NCI-H2107 treated with DMSO at 0.1 percent for 48 hours (cell line): ENCODE results near the gene CDKN3.
"Not testable (repeated sequence)": the region's sequence is repeated elsewhere in the genome, so short reads cannot be mapped to it uniquely, and the experiment has no call there.

Source experiments
- DNase-seq: peaks from one replicate; lab custom pipeline; 2025; ENCODE audit not compliant: unreplicated experiment; lab: John Stamatoyannopoulos, UW

Gene CDKN3

GRCh38 chr14:54423991-54424390, 27.2 kb downstream of the CDKN3 start:
- DNase-seq = no peak

DNA sequence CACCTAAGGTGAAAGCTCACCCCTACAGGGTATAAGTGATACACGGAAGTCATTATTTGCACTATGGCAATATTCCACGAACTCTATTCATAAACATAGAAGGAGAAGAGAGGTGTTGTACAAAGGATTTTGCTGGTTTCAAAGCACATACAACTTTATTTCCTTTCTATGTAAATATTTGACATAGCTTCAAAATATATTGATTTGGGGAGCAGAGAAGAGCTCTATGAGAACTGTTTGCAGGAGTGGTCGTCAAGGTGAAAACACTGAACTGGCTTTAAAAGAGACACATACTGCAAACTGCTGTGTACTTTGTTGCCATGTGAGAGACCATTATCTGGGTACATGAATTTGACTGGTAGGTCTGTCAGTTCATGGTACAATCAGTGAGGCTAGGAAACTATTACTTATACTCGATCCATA, 27.7 kb downstream of the CDKN3 start:
- DNase-seq = no peak

- no peak for DNase-seq
Measured at GRCh38 chr14:54425068-54425467, 28.3 kb downstream of the CDKN3 start.

DNA sequence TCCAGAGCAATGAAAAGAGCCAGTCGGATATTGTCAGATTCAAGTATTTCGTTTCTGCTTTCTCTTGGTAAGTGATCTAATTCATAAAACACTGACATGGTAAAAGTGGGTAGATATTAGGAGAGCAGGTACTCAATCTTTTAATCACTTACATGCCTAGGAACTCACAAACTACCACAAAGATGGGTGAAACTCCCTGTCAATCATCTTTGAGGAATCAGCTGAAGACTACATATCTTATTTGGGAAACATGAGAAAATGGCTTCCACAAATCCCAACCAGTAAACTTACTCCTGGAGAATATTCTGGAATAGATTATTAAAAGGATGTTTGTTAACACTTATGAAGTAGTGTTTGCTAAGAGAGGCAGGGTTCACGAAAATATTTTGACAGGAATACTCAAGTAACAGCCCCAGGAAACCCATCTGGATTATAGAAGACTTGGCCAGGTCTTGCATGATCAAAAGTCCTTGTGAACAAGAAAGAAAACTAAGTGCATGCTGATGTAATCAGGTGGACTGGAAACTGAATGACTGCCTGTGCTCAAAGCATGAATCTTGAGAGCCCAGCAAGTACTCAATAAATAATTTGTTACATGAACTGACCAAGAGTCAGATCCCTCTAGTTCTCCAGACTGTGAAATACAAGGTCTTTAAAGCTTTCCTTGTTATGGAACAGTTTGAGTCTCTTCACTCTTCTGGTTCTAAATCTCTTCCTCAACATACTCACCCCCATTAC, 28.9 kb downstream of the CDKN3 start:
- no peak for DNase-seq

DNA sequence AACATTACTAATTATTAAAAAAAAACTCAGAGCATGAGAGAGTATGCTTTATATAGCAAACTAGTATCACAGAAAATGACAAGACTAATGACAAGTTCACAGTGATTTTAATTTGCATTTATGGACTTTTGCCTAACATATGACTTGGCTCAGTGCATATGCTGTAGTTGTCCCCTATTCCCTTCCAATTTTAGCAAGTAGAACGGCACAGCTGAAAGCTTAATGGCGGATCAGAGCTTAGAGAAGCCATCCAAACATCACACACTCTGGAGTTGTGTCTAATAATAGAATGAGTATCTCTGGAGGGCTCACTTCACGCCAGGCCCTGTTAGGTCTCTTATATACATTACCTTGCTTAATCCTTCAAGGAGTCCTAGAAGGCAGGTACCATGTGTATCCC, 31.1 kb downstream of the CDKN3 start:
- no peak for DNase-seq

- DNase-seq = no peak
Measured at GRCh38 chr14:54428527-54428926, 31.7 kb downstream of the CDKN3 start.

- no peak for DNase-seq
Measured at GRCh38 chr14:54435500-54435981, 38.7 kb downstream of the CDKN3 start.

GRCh38 chr14:54437954-54438353, 41.1 kb downstream of the CDKN3 start:
- DNase-seq = not testable (repeated sequence)

GRCh38 chr14:54438703-54439102, 41.9 kb downstream of the CDKN3 start:
- no peak for DNase-seq

- no peak for DNase-seq
Measured at GRCh38 chr14:54440037-54440436, 43.2 kb downstream of the CDKN3 start.

DNA sequence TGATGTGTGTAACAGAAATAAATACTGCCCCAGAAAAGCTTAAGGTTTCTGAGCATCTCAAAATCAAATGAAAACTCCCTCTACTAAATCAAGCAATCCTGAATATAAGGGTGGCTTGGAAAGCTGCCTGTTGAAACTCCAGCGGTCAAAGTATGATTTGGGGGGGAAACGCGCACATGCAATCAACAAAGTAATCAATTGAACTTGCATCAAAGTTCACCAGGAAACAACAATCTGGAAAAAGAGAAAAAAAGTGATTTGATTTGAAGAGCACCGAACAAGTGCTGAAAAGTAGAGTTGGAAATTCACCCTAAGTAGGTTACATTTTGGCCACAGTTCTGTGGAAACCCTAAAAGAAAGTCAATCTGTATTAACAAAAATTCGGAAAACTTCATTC, 43.7 kb downstream of the CDKN3 start:
- no peak for DNase-seq

- peak; percentile 88 for DNase-seq
Measured at GRCh38 chr14:54440873-54441868, 44.4 kb downstream of the CDKN3 start, which contains the start of gene CNIH1. Gene CNIH1 (minus strand): TSS chr14:54441374. CDS start chr14:54441327, 47 bp downstream.

- not testable (repeated sequence) for DNase-seq
Measured at GRCh38 chr14:54442961-54443360, 46.2 kb downstream of the CDKN3 start.

- no peak for DNase-seq
Measured at GRCh38 chr14:54443981-54444380, 47.2 kb downstream of the CDKN3 start.

DNA sequence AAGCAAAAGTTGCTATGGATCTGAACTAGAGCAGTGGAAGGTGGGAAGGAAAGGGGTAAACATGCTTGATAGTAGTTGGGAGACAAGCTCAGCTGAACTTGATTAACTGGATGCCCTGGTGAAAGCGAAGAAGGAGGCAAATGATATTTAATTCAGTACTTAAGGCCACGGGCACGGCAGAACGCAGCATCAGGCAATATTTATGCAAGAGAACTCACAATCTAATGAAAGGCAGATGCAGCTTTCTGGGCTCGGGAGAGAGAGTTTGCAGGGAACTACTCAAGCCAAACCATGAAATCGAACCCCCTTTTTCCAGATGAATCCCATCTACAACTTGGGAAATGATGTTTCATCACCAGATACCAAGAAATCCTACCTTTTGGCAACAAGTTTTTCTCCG, 47.9 kb downstream of the CDKN3 start:
- DNase-seq = no peak

DNA sequence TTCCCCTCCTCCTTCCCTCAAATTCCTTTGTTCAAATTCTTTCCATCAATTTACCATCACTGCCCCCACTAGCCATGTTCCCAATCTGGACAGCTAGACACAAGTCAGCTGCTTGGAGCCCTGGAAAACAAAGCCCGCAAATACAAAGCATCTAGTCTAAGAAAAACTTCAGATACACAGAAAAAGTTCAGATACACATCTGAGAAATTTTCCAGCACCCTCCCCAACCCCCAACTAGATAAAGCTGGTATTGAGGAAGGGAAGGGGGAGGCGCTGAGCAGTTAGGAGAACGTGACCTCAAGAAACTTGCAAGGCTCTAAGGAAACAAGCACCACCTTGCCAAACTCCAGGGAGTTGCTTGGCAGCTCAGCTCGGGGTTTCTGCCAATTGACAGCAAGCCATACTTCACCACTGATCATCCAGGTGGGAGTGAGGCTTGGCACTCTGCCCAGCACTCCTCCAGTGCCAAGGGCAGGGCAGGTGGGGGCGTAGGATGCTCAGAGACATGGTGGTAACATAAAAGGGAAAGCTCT, 49.4 kb downstream of the CDKN3 start:
- peak; percentile 62 for DNase-seq

GRCh38 chr14:54447231-54447692, 50.5 kb downstream of the CDKN3 start:
- DNase-seq = no peak

DNA sequence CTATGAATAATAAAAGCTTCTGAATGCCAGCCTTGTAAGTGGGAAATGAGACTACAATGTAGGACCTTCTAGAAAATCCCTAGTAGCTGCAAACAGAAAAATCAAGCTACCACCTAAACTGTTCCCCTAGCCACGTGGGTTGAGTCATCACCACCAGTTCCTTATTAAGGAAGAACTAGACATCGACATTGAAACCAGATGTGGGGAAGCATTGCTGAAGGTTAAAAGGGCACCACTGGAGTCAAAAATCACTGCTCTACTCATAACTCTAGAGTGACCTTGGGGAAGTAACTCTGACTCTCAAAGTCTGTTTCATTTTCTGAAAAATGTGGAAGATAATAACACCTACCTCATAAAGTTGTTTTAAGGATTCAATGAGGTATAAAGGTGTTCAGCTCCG, 53.7 kb downstream of the CDKN3 start:
- DNase-seq = no peak

- DNase-seq = no peak
Measured at GRCh38 chr14:54451121-54451601, 54.4 kb downstream of the CDKN3 start.

DNA sequence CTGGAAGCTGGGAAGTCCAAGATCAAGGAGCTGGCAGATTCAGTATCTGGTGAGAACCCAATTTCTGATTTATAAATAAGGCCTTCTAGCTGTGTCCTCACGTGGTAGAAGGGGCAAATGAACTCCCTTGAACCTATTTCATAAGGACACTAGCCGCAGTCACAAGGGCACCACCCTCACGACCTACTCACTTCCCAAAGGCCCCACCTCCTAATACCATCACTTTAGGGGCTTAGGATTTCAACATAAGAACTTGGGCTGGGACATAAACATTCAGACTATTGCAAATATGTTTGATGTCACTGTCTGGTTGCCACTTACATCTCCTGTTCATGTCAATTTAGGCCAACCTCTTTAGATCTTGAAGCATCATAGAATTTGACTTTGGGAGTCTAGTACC, 55.2 kb downstream of the CDKN3 start:
- DNase-seq = no peak

DNA sequence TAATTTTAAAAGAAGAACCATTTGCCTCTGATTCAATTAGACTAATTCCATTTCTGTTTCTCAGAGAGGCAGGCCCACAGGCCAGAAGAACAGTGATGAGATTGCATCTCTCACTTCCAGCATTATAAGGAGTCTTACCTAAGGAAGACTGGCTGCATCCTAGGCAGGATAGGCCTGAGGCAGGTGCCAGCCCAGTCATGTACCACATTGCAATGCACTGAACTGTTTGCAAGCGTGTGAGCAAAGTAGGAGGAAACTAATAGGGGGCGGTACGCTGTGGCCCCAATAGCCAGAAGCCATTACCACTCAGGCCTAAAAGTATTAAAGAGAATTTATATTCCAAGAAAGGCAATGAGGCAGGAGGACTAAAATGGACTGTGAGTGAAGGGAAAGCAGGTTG, 56.4 kb downstream of the CDKN3 start:
- no peak for DNase-seq
